PC-3 (cell line): ENCODE measurements around the gene HYAL1. TPM values are rescaled to one million over a fixed set of nuclear protein-coding genes. Genes with fewer than 3 reads are reported as not detected.

ENCODE experiments used
- ATAC-seq: fragments of 200-7000 bp; cut with Tn5 transposase; 2 replicates; pipeline ENCODE4 v1.9.1; 2020; ENCODE audit warnings: mild to moderate bottlenecking, moderate library complexity
- BruUV-seq: library from RNA; stranded (reverse); fragments of 400-500 nt; replicated peaks from 2 replicates; lab custom pipeline; 2021; lab: Mats Ljungman, UMichigan
- CTCF ChIA-PET: fragments of 300-600 bp; sonication (Branson Sonifier 250); formaldehyde crosslinking; loops from one replicate; lab custom pipeline; 2022; ENCODE audit warnings: antibody characterized with exemption; lab: Charles Lee
- POLR2A ChIA-PET: fragments of 300-600 bp; sonication (Branson Sonifier 250); formaldehyde crosslinking; loops from one replicate; lab custom pipeline; 2022; ENCODE audit warnings: antibody characterized with exemption; ENCODE audit not compliant: unreplicated experiment; lab: Charles Lee
- DNase-seq: peaks from one replicate; pipeline ENCODE4 v3.0.0-alpha.2; 2015
- H2AFZ ChIP-seq: fragments of 300-600 bp; sonication (generic); 2 replicates; pipeline ENCODE4 v1.6.0; 2016; ENCODE audit warnings: antibody characterized with exemption, low read length
- H3F3A ChIP-seq: fragments of 300-600 bp; sonication (generic); one replicate; pipeline ENCODE4 v1.6.0; 2017; ENCODE audit warnings: antibody characterized with exemption, low read length, control low read depth, mild to moderate bottlenecking; ENCODE audit not compliant: unreplicated experiment
- H3K27ac ChIP-seq: fragments of 300-600 bp; sonication (generic); 2 replicates; pipeline ENCODE4 v1.5.1; 2016; ENCODE audit warnings: mild to moderate bottlenecking, low read length
- H3K27me3 ChIP-seq: fragments of 300-600 bp; sonication (generic); 2 replicates; pipeline ENCODE4 v1.6.1; 2016; ENCODE audit warnings: low read length, mixed read lengths
- H3K36me3 ChIP-seq: fragments of 300-600 bp; sonication (generic); 2 replicates; pipeline ENCODE4 v1.6.1; 2016; ENCODE audit warnings: low read depth, mixed run types, low read length, mixed read lengths
- H3K4me1 ChIP-seq: fragments of 300-600 bp; sonication (generic); 2 replicates; pipeline ENCODE4 v1.5.1; 2016; ENCODE audit warnings: low read length; ENCODE audit not compliant: insufficient read depth
- H3K4me2 ChIP-seq: fragments of 300-600 bp; sonication (generic); 2 replicates; pipeline ENCODE4 v1.6.0; 2016; ENCODE audit warnings: low read length
- H3K4me3 ChIP-seq: fragments of 300-600 bp; sonication (generic); 2 replicates; pipeline ENCODE4 v1.5.1; 2016; ENCODE audit warnings: mild to moderate bottlenecking, low read length, mixed read lengths
- H3K79me2 ChIP-seq: fragments of 300-600 bp; sonication (generic); 2 replicates; pipeline ENCODE4 v1.6.1; 2017; ENCODE audit warnings: low read length, mixed read lengths
- H3K9ac ChIP-seq: fragments of 300-600 bp; sonication (generic); 2 replicates; pipeline ENCODE4 v1.6.0; 2016; ENCODE audit warnings: mild to moderate bottlenecking, low read length
- H3K9me2 ChIP-seq: fragments of 300-600 bp; sonication (generic); replicated peaks from 2 replicates; pipeline ENCODE4 v1.6.1; 2016; ENCODE audit warnings: mixed run types, low read length, mixed read lengths
- H3K9me3 ChIP-seq: fragments of 300-600 bp; sonication (generic); 2 replicates; pipeline ENCODE4 v1.6.1; 2016; ENCODE audit warnings: low read length, mixed read lengths
- H4K20me1 ChIP-seq: fragments of 300-600 bp; sonication (generic); 2 replicates; pipeline ENCODE4 v1.6.1; 2016; ENCODE audit warnings: low read length, mixed read lengths
- EZH2 ChIP-seq: fragments of 300-600 bp; sonication (generic); IDR thresholded peaks from one replicate; pipeline ENCODE4 v1.6.1; 2017; ENCODE audit warnings: antibody characterized with exemption, mild to moderate bottlenecking, low read length; ENCODE audit not compliant: unreplicated experiment
- EZH2phosphoT487 ChIP-seq: fragments of 300-600 bp; sonication (generic); IDR thresholded peaks from 2 replicates; pipeline ENCODE4 v1.6.1; 2018; ENCODE audit warnings: mild to moderate bottlenecking, antibody characterized with exemption, low read length, borderline replicate concordance
- intact Hi-C: fragments of 100-400 bp; cut with micrococcal nuclease; formaldehyde crosslinking; loops from 2 replicates; pipeline ENCODE4 v1.9.0; 2023
- total RNA-seq: library from RNA; depleted of rRNA; stranded (reverse); fragments of >200 nt; gene quantifications from 2 replicates; pipeline ENCODE4 v1.2.3, GENCODE V29; 2014
- TF ChIP-seq, protein P1 (sequence below): fragments of 300-600 bp; sonication (generic); conservative IDR thresholded peaks from 2 replicates; pipeline ENCODE4 v1.5.1; 2017; ENCODE audit warnings: antibody characterized with exemption, low read depth, mild to moderate bottlenecking, low read length

Gene HYAL1
- total RNA-seq, 1 experiment from 2014 or later = 1.3 TPM

DNA sequence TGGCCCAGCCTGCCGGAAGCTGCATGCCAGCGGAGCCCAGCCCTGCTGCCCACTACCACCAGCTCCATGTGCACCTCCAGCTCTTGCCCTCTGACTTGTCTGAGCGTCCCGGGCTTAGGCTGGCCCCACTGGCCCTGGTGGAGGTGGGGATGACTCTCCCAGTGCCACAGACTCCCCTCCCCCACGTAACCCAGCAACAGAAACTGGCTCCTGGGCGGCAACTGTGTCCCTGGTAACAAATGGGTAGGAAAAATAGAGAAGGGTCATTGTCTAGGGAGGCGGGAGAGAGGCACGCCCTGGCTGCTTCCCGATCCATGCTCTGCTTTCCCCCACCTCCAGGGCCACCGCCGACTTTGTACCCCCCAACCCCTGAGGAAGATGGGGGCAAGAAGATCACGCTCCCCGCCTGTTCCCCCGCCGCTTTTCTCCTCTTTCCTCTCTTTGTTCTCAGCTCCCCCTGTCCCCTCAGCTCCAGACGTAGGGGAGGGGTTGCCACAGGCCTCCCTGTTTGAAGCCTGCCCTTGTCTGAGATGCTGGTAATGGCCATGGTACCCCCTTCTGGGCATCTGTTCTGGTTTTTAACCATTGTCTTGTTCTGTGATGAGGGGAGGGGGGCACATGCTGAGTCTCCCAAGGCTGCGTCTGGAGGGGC lies 45.2 kb downstream of the HYAL1 start:
- Histone ChIP-seq H3K9ac (no peak overlapping the region), H4K20me1 (no peaks in the 10 kb centered on the region), H3K4me1 (peaks cover 8% of the 10 kb centered on the region; the same call in 1 of the 2 replicates), H2AFZ (no peak overlapping the region), H3K27me3 (no peaks in the 10 kb centered on the region), H3K79me2 (peaks cover 2% of the 10 kb centered on the region; the same call in 1 of the 2 replicates), H3K4me2 (no peak overlapping the region), H3K9me3 (no peaks in the 10 kb centered on the region), H3F3A (no peaks in the 10 kb centered on the region), H3K9me2 (no peaks in the 10 kb centered on the region), H3K27ac (no peak overlapping the region), H3K4me3 (no peak overlapping the region), H3K36me3 (peaks cover 15% of the 10 kb centered on the region)
- TF ChIP-seq EZH2phosphoT487 = no peak
- TF ChIP-seq EZH2 = no peak
- TF ChIP-seq, protein P1, sequence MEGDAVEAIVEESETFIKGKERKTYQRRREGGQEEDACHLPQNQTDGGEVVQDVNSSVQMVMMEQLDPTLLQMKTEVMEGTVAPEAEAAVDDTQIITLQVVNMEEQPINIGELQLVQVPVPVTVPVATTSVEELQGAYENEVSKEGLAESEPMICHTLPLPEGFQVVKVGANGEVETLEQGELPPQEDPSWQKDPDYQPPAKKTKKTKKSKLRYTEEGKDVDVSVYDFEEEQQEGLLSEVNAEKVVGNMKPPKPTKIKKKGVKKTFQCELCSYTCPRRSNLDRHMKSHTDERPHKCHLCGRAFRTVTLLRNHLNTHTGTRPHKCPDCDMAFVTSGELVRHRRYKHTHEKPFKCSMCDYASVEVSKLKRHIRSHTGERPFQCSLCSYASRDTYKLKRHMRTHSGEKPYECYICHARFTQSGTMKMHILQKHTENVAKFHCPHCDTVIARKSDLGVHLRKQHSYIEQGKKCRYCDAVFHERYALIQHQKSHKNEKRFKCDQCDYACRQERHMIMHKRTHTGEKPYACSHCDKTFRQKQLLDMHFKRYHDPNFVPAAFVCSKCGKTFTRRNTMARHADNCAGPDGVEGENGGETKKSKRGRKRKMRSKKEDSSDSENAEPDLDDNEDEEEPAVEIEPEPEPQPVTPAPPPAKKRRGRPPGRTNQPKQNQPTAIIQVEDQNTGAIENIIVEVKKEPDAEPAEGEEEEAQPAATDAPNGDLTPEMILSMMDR = no peak
- ATAC-seq = no peak
- intact Hi-C loops = no loop called here
- CTCF ChIA-PET = interaction anchor here (1.3 kb wide), 1 partner anchor 32 kb away, joined by 8 read pairs; no protein-coding TSS in a partner anchor
- POLR2A ChIA-PET = interaction anchor here (0.6 kb wide), 1 partner anchor 163 kb away, joined by 10 read pairs; no protein-coding TSS in a partner anchor
- DNase-seq = no peak
- no TSS peak for BruUV-seq

DNA sequence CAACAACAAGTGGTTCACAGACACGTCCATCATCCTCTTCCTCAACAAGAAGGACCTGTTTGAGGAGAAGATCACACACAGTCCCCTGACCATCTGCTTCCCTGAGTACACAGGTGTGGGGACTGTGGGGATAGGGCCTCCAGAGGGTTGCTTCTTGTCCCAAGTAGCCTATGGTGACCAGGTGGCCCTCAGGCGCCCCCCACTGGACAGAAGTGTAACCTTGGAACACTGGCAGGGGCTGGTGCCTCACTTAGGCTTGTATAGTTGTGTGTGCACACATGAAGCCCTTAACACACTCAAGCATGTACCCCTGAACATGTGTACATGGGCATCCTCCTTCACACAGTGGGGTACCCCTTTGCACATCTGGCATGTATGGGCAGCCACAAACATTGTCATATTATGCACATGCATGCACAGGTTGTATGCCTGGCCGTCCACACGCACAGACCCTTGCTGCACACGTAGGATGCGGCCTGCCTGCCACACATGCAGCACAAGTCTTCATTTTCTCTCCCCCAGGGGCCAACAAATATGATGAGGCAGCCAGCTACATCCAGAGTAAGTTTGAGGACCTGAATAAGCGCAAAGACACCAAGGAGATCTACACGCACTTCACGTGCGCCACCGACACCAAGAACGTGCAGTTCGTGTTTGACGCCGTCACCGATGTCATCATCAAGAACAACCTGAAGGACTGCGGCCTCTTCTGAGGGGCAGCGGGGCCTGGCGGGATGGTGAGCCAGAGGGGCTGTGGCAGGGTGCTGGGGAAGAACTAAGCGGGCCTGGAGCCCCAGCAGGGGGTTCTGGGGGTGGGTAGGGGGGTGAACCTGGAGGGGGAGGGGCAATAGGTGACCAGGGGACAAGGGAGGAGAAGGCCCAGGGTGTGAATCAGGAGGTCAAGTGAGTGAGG lies 46.1 kb downstream of the HYAL1 start:
- peak; percentile 26 for ATAC-seq
- ChIA-PET CTCF (no interaction called here), POLR2A (no interaction called here)
- no peak for TF ChIP-seq EZH2phosphoT487
- TF ChIP-seq, protein P1 = peak; percentile 89
- Histone ChIP-seq H3F3A (no peaks in the 10 kb centered on the region), H3K4me1 (peaks cover 9% of the 10 kb centered on the region; the same call in 1 of the 2 replicates), H3K9ac (no peak overlapping the region), H2AFZ (no peak overlapping the region), H3K9me2 (no peaks in the 10 kb centered on the region), H3K79me2 (peaks cover 11% of the 10 kb centered on the region), H3K36me3 (peaks cover 19% of the 10 kb centered on the region), H3K4me2 (no peak overlapping the region), H3K9me3 (no peaks in the 10 kb centered on the region), H3K4me3 (no peak overlapping the region), H4K20me1 (no peaks in the 10 kb centered on the region), H3K27ac (no peak overlapping the region), H3K27me3 (no peaks in the 10 kb centered on the region)
- peak; percentile 67 for DNase-seq
- no TSS peak for BruUV-seq
- intact Hi-C loops = loop anchor here (2.0 kb wide), 1 partner anchor 30 kb away; no protein-coding TSS in a partner anchor
